HL-60 (cell line): ENCODE results near the gene SLC26A2.

Experiments used
- POLR2AphosphoS5 ChIP-seq: IDR thresholded peaks from 2 replicates; pipeline ENCODE4 v1.6.1; 2012; ENCODE audit warnings: low read depth
- SPI1 ChIP-seq: IDR thresholded peaks from 2 replicates; pipeline ENCODE4 v1.6.1; 2012; ENCODE audit warnings: low read depth, mild to moderate bottlenecking, borderline replicate concordance
- TF ChIP-seq, protein P1 (sequence below): IDR thresholded peaks from one replicate; pipeline ENCODE4 v1.5.1; 2011; ENCODE audit warnings: low read length, control low read depth, inconsistent platforms; ENCODE audit not compliant: insufficient read depth
- TF ChIP-seq, protein P2 (sequence below): IDR thresholded peaks from 2 replicates; pipeline ENCODE4 v1.6.1; 2012; ENCODE audit warnings: low read depth; ENCODE audit not compliant: insufficient replicate concordance

DNA sequence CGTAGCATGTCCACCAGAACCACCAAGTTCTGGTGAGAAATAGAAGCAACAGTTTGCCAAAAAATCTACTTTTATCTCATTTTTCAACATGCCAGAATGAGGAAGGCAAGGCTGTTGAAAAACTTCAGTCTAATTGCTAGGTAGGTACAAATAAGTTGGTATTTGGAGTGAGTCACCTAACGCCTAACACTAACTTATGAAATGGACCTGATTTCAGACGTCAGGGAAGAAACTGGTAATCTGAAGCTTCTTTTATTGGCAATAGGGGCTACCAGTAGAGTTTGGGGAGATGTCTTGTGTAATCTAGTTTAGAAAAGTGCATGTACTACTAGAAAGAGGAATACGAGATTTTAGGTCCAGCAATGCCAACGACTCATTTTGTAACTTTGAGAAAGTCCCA, 11.6 kb upstream of the SLC26A2 start:
- TF ChIP-seq, protein P1, sequence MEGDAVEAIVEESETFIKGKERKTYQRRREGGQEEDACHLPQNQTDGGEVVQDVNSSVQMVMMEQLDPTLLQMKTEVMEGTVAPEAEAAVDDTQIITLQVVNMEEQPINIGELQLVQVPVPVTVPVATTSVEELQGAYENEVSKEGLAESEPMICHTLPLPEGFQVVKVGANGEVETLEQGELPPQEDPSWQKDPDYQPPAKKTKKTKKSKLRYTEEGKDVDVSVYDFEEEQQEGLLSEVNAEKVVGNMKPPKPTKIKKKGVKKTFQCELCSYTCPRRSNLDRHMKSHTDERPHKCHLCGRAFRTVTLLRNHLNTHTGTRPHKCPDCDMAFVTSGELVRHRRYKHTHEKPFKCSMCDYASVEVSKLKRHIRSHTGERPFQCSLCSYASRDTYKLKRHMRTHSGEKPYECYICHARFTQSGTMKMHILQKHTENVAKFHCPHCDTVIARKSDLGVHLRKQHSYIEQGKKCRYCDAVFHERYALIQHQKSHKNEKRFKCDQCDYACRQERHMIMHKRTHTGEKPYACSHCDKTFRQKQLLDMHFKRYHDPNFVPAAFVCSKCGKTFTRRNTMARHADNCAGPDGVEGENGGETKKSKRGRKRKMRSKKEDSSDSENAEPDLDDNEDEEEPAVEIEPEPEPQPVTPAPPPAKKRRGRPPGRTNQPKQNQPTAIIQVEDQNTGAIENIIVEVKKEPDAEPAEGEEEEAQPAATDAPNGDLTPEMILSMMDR, result no peak
- TF ChIP-seq, protein P2, sequence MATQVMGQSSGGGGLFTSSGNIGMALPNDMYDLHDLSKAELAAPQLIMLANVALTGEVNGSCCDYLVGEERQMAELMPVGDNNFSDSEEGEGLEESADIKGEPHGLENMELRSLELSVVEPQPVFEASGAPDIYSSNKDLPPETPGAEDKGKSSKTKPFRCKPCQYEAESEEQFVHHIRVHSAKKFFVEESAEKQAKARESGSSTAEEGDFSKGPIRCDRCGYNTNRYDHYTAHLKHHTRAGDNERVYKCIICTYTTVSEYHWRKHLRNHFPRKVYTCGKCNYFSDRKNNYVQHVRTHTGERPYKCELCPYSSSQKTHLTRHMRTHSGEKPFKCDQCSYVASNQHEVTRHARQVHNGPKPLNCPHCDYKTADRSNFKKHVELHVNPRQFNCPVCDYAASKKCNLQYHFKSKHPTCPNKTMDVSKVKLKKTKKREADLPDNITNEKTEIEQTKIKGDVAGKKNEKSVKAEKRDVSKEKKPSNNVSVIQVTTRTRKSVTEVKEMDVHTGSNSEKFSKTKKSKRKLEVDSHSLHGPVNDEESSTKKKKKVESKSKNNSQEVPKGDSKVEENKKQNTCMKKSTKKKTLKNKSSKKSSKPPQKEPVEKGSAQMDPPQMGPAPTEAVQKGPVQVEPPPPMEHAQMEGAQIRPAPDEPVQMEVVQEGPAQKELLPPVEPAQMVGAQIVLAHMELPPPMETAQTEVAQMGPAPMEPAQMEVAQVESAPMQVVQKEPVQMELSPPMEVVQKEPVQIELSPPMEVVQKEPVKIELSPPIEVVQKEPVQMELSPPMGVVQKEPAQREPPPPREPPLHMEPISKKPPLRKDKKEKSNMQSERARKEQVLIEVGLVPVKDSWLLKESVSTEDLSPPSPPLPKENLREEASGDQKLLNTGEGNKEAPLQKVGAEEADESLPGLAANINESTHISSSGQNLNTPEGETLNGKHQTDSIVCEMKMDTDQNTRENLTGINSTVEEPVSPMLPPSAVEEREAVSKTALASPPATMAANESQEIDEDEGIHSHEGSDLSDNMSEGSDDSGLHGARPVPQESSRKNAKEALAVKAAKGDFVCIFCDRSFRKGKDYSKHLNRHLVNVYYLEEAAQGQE, result no peak
- TF ChIP-seq POLR2AphosphoS5, result no peak
- TF ChIP-seq SPI1, result no peak
